ENCODE measurements around the gene NAT8.
"Not testable (repeated sequence)": the region's sequence is repeated elsewhere in the genome, so short reads cannot be mapped to it uniquely, and the experiment has no call there.

The NAT8 gene, protein sequence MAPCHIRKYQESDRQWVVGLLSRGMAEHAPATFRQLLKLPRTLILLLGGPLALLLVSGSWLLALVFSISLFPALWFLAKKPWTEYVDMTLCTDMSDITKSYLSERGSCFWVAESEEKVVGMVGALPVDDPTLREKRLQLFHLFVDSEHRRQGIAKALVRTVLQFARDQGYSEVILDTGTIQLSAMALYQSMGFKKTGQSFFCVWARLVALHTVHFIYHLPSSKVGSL

DNA sequence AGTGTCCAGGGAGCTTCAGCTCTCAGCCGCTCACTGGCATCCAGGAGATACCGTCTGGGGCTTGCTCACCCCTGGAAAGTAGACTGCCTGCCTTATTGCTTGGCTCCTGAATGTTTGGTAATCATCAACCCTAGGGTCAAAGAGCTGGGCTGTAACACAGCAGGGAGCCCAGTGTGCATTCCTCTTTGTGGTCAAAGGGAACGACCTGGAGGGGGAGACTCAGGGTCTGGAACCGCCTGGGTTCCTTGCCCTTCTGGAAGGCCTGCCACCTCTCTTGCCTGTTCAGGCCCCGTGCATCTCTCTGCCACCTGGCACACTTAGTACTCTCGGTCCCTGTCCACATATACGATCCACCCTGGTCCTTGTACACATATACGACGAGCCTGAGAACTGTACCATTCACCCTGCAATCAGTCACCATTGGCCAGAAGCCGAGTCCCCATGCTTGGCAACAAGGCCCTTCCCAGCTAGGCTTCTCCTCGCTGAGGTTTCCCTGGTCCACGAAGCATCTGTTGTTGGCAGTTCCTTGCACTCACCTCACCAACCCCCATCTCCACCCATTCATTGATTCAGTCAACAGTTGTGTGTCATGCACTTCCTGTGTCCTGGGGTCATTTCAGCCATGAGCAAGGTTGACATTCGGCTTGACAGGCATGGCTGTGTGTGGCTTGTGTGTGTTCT lies at the start of gene NAT8:
Gene NAT8 (minus strand): TSS at position 85 of the 681 bp plus-strand sequence. CDS start 794 bp downstream, outside the sequence.
- no peak for DNase-seq

DNA sequence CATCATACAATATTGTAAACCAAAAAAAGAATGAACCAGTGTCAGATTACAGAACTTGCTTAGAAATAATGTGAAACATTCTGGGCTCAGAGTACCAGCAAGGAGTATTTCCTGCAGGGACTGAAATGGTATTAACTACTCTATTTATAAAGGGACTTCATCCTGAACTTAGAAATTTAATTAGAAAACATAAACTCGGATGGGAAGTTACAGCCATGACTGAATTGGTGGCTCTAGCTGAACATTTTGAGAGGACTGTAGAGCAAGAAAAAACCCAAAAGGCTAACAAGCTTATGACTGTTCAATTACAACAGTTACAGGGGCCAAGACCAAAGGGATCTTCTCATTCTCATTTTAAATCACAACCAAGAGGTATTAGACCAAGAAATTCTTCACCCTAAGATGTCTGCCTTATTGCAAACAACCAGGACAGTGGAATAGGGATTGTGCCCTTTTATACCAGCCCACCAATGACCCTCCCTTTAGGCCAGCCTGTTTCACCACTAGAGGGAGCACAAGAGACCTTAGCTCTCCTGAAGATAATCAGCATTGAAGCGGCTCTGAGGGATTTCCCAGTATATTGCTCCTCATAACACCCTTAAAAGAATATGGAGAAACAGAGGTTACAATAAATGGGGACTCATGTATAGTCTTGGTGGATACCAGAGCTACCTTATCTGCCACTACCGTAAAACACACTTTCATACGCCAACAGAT lies 48.3 kb upstream of the NAT8 start:
- peak; percentile 6 for DNase-seq

DNA sequence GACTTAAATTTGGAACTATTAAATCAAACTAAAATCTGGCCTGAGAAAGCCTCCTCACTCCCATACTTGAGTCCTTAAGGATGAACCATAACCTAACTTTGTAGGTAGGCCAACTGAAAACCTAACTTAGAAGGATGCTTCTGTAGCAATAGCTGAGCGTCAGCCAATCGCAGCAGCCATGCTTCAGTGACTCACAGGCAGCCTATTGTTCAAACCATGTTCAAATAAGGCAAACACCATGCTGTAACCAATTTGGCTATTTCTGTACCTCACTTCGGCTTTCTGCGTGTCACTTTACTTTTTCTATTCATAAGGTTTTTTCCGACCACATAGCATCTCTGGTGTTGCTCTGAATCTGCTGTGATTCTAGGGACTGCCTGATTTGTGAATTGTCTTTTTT lies 46.3 kb upstream of the NAT8 start:
- DNase-seq, result not testable (repeated sequence)

DNA sequence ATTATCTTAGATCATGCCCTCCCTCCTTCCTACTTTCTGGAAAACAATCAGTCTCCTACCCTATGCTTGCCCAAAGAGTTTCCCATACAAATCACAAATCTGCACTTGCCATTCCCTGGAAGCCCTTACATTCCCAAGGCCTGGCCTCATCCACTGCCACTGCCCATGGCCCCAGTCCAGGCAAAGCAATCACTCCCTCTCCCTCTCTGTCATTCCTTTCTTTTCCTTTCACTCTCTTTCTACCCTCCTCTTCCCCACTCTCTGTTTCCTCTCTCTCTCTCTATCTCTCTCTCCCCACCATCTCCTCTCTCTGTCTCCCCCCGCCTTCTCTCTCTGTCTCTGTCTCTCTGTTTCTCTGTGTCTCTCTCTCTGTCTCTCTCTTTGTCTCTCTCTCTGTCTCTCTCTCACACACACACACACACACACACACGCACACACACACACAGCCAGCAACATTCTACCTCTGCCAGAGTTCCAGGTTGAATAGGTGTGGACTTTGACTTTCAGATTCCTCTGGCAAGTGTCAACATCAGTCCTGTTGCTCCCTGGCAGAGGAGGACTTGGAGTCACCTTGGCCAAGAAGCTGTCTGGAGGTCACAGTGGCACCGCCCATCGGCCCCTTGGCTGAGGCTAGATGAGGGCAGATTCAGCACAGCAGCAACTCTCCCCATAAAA lies 43.7 kb upstream of the NAT8 start:
- DNase-seq, result no peak

DNA sequence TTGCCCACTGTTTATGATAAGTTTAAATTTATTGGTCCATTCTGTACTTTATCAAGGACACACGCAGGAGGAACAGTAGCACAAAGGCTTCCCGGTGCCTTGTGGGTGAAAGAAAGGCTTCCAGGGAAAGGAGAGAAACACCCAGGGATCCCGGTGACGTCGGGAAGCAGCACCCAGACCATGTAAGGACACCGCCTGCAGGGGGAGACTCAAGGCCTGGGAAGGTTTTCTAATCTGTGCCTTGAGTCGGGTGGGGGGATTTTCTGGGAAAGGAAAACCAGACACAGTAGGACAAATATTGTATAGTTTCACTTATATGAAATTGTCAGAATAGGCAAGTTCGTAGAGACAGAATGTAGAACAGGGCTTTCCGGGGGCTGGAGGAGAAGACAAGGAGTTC lies 42.7 kb upstream of the NAT8 start:
- DNase-seq, result not testable (repeated sequence)

DNA sequence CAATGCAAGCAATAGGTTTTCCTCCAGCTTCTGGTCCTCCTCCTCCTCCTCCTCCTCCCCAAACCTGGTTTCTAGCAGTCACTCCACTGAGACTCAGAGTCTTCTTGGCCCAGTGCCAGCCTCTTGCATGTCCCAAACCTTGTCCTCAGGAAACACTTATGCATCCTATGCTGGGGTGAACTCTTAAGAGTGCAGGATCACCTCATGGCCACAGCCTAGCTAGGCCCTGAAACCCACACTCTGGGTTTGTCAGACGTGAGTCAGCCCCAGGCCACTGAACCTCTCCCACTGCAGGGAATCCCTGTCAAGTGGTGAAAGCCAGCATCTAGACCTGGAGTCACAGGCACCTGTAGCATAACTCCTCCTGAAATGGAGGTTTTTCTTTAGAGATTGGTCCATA lies 42.1 kb upstream of the NAT8 start:
- DNase-seq, result not testable (repeated sequence)

DNA sequence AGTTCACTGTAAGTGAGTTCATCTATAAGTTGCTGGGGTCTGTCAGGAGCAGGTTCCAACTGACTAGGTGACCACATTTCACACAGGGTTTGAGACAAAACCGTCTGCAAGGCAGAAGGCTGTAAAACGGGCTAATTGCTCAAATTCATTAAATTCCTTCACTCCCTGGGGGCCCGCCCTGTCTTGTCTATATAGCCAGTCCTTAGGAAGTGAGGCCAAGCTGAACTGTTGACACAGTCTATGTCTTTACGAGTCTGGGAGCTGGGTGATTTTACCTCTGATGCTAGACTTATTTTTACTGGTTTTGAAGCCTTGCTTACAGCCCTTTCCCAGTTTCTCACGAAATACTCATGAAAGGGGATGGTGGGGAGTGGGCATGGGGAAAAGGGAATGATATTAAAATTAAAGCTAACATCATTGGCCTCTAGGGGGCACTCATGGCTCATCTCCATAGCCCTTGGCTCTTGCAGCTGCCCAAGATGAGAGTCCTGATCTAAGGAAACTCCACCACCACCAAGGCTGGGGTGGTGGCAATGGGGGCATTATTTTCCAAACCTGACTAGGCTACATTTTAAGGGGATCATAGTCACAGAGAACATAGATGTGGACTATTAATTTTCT lies 37.8 kb upstream of the NAT8 start:
- not testable (repeated sequence) for DNase-seq

DNA sequence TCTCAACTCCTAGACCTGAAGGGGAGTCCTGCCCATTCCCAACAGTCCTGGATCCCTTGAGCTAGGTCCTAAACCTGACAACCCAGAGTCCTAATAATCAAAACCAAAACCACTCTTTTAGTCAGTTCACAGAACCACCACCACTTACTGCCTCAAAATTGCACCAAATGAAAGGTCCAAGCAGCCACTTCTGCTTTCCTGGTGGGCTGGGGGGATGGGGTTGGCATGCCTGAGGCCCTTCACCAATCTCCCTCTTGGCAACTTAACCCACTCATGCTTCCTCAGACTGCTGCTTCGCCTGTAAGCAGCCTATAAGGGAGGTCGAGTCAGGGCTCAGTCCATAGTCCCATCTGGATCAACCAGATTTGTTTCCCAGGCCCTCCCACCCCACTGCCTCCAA lies 37.0 kb upstream of the NAT8 start:
- not testable (repeated sequence) for DNase-seq

DNA sequence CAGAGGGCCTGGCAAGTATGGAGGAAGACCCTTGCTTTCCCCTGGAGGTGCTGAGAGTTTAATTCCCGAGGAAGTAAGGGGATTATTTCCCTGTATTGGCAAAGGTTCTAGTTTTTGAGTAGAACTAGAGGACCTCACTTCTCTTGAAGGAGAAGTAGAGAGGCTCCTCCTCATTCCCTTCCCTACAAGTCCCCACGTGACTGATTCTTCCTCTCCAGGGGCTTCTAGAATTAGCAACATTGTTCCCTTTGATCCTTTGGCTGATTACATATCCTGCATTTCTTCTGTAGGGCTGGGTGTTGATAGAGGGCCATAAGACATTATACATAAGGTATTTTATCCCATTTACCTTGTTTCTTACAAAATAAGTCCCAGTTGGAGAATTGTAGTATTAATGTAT lies 35.8 kb upstream of the NAT8 start:
- DNase-seq, result not testable (repeated sequence)

DNA sequence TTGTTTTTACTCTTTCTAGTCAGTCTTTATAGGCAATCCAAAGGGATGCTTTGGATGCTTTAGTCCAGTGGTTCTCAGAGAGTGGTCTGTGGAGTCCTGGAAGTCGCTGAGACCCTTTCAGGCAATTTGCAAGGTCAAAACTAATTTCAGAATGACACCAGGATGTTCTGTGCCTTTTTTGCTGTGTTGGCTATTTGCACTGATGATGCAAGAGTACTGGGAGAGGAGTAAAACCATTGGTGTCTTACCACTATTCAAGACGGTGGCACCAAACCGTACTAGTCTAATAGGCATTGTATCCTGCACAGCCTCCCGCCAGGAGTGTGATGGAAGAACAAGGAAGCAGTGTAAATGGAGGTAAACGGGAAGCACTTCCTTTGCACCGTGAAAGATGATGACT lies 34.0 kb upstream of the NAT8 start:
- not testable (repeated sequence) for DNase-seq

DNA sequence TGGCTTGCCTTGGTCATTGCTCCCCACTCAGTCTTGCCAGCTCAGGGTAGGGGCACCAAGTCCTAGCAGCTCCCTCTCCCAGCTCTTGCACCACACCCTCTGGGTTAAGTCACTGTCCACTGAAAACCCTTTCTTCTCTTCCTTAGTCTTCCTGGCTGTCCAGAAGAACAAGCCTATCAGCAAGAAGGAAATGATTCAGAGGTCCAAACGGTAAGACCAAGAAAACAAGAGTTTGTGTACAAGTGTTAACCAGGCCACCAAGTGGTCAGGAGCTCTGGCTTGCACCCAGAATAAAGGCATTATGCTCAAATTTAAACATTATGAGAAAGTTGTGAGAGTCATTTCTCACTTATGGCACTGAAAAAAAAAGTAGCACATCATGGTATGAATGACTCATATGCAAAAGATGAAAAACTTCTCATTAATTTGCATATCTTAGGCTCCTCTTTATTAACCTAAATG lies 32.5 kb upstream of the NAT8 start:
- DNase-seq, result not testable (repeated sequence)

DNA sequence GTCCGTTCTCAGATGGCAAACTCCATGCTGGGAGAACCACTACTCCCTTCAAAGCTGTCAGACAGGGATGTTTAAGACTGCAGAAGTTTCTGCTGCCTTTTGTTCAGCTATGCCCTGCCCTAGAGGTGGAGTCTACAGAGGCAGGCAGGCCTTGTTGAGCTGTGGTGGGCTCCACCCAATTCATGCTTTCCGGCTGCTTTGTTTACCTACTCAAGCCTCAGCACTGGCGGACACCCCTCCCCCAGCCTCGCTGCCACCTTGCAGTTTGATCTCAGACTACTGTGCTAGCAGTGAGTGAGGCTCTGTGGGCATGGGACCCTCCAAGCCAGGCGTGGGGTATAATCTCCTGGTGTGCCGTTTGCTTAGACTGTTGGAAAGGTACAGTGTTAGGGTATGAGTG lies 27.8 kb upstream of the NAT8 start:
- DNase-seq, result not testable (repeated sequence)

DNA sequence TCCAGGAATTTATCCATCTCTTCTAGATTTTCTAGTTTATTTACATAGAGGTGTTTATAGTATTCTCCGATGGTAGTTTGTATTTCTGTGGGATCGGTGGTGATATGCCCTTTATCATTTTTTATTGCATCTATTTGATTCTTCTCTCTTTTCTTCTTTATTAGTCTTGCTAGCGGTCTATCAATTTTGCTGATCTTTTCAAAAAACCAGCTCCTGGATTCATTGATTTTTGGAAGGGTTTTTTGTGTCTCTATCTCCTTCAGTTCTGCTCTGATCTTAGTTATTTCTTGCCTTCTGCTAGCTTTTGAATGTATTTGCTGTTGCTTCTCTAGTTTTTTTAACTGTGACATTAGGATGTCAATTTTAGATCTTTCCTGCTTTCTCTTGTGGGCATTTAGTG lies 25.0 kb upstream of the NAT8 start:
- not testable (repeated sequence) for DNase-seq

DNA sequence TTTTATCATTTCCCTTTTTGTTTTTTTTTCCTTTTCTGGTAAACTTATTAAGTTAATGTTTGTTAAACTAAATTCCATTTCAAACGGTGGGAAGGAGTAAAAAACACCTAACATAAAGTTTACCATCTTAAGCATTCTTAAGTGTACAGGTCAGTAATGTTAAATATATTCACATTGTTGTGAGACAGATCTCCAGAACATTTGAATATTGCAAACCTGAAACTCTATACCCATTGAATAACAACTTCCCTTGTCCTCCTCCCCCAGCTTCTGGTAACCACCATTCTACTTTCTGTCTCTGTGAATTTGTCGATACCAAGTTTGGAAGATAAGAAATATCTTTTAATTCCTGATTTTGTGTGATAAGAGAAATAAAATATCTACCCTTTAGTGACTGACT lies 12.0 kb upstream of the NAT8 start:
- no peak for DNase-seq

DNA sequence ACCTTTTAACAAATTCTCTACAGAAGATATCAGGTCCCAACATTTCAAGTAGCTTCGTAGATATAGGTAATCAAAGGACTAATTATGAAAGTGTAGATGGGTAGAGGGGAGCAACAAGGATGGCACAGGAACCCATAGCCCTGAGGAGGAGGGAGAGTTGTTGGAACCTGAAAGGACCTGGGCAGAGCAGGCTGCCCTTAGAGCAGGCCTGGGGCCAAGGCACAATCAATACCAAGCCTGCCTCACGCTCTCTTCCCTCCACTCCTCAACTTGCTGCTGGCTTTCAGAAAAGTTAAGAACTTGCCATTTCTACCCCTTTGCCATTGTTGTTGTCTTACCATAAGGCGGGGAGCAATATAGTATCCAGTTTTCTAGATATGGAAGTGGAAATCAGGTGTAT lies 10.1 kb upstream of the NAT8 start:
- no peak for DNase-seq

DNA sequence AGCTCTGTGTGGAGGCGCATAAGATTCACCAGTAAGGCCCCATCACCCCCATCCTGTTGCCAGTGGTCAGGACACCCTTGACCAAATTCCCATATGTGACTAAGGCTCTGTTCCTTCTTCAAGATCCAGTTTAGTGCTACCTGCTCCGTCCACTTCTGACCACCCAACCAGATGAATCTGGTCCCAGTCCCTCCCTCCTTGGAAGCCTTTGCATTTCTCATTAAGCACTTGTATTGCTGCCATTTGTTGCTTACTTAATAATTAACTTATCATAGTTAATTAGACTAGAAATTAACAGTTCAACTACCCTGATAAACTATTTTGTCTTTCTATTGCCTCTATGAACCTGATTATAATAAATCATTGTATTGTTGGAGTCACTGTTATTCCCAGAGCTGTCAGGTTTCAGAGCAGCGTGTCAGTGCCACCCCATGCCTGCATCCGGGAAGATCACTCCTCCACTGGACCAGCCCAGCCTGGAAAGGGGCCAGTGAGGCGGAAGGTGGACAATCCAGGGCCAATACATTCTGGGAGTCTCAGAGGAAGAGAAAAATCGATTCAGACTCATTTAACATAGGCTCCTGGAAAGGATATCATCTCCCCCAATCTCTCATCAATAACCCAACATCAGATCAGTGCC lies 9.5 kb upstream of the NAT8 start:
- no peak for DNase-seq

DNA sequence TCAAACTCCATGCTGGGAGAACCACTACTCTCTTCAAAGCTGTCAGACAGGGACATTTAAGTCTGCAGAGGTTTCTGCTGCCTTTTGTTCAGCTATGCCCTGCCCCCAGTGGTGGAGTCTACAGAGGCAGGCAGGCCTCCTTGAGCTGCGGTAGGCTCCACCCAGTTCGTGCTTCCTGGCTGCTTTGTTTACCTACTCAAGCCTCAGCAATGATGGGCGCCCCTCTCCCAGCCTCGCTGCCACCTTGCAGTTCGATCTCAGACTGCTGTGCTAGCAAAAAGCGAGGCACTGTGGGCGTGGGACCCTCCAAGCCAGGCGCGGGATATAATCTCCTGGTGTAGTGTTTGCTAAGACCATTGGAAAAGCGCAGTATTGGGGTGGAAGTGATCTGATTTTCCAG lies 5.5 kb upstream of the NAT8 start:
- DNase-seq, result not testable (repeated sequence)

DNA sequence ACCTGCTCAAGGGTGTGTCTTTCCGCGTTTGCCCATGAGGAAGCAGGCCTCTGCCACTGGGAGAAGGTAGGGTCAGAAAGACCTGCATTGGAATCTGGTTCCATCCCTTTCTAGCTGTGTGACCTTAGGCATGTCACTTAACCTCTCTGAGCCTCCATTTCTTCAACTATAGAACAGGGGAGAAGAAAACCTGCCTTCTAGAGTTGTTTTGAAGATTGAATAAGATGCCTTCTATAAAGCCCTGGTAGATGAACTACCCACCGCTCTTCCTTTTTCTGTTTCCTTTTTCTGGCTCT lies 507 bp downstream of the NAT8 start:
- DNase-seq, result no peak

DNA sequence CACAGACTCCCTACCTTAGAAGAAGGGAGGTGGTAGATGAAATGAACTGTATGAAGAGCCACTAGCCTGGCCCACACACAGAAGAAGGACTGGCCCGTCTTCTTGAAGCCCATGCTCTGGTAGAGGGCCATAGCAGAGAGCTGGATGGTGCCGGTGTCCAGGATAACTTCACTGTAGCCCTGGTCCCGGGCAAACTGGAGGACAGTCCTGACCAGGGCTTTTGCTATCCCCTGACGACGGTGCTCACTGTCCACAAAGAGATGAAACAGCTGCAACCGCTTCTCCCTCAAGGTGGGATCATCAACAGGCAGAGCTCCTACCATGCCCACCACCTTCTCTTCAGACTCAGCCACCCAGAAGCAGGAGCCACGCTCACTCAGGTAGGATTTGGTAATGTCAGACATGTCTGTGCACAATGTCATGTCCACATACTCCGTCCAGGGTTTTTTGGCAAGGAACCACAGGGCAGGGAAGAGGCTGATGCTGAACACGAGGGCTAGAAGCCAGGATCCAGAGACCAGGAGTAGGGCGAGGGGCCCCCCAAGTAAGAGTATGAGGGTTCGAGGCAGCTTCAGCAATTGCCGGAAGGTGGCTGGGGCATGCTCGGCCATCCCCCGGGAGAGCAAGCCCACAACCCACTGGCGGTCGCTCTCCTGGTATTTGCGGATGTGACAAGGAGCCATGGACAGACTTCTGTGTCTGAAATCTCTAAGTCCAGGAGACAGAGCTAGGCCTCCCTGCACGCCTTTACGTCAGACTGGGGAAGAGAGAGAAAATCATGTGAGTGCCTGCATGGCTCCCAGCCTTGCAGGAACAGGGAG lies 1.1 kb downstream of the NAT8 start:
- DNase-seq, result no peak

DNA sequence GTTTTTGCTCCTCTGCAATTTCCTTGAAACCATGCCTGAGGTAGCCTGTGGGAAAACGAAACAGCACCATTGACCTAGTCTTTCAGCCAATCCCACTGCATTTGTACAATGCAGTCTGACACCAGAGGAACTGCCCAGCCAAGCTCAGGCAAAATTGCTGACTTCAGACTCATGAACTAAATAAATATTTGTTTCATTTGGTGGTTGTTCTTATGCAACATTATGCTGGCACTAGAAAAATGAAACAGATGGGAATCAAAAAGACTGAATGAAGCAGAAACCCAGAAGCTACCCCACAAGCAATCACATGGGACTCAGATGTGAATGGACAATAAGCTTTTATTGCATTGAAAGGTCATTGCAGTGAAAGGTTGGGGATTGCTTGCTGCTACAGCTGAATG lies 1.7 kb downstream of the NAT8 start:
- DNase-seq, result no peak

DNA sequence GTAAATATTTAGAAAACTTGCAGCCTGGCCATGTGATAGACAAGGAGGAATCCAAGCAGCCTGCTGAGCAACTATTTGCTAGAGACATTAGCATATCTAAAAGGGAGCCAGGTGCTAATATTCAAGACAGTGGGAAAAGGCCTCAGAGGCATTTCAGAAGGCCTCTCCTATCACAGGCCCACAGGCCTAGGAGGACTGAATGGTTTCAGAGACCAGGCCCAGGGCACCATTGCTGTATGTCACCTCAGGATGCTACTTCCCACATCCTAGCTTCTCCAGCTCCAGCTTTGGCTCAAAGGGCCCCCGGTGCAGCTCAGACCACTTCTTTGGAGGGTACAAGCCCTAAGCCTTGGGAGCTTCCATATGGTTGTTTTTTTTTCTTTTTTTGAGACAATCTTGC lies 3.8 kb downstream of the NAT8 start:
- no peak for DNase-seq

DNA sequence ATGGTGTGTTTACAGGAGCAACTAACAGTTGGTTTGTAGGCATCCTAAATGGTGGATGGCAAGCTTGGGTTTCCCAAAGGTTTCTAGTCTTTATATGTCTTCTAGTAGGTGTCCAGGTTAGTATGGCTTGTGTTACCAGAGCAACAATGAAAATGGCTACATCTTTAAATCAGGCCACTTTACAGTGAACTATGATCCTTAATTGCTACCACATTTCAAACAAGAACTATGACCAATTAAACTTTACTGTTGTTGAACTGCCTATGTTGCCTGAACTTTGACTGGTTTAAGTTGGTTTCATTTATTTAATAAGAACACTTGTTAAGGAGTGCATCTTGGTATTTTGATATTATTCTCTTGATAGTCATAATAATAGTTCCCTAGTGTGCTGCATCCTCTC lies 5.2 kb downstream of the NAT8 start:
- DNase-seq, result not testable (repeated sequence)
